ENCODE measurements around the gene SETD1B. TPM values are rescaled to one million over a fixed set of nuclear protein-coding genes. Genes with fewer than 3 reads are reported as not detected.

The SETD1B gene
- total RNA-seq, 1 experiment from 2014 or later: 2.0 TPM

GRCh38 chr12:121801595-121802484, 2.0 kb upstream of the SETD1B start:
- peak; percentile 26 for DNase-seq (ENCODE audit: low read depth, low spot score)
- in situ Hi-C loops (cut with HindIII; ENCODE audit: low pct_unique_long_range_greater_than_20kb, low sequenced_read_pairs): no loop called here

DNA sequence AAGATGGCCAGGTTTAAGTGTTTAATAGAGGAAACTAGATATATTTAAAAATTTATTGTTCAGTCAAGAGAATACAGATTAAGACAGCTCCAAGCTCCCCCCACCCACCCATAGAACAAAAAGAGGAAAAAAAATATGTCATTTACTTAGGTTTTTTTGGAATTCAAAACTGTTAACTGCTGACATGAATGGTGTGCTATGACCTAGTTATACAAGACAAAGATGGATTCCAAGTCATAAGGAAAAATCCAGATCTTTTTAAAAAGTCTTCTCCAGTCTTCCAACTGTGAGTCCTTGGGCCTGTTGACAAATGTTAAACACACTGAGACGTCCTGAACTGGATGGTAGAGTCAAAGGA, 1.3 kb upstream of the SETD1B start:
- DNase-seq (ENCODE audit: low read depth, low spot score): no peak
- in situ Hi-C loops (cut with HindIII; ENCODE audit: low pct_unique_long_range_greater_than_20kb, low sequenced_read_pairs): no loop called here

DNA sequence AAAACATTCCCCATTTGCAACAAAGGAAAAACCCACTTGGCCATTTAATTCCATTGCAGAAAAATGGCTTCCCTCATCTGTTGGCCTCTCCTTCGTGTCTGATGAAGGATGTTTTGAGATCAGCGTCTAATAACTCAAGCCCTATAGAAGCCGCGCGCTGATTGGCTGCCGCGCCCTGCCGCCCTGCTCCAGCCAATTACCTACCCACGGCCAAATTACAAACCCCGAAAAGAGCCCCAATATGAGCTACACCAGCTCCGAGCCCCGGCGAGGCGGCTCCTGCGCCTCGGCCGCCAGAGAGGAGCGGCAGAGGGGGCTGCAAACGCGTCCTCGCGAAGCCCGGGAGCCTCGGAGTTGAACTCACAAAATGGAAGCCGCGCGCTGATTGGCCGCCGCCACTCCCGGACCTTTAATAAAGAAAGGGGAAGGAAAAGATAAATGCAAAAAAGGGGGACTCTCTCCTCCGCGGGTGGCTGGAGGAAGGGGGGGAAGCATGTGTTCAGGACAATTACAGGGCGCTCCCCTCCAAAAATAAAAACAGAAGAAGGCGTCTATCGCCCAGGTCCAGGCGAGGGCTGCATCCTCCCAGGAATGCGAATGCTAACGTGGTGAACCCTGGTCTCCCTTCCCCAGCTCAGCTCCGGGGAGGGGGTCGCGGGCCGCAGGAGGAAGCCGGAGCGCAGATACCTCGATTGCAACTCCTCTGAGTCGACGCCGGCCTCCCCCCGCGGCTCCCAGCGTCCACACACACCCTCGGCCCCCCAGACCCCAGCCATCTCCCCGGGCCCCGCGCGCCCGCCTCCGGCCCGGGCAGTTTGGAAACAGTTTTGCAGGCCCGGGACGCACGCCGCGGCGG, 738 bp upstream of the SETD1B start:
- in situ Hi-C loops (cut with HindIII; ENCODE audit: low pct_unique_long_range_greater_than_20kb, low sequenced_read_pairs): no loop called here
- DNase-seq (ENCODE audit: low read depth, low spot score): peak; percentile 92

- in situ Hi-C loops (cut with HindIII; ENCODE audit: low pct_unique_long_range_greater_than_20kb, low sequenced_read_pairs): no loop called here
- DNase-seq (ENCODE audit: low read depth, low spot score): no peak
These were observed 755 bp downstream of the SETD1B start for GRCh38 chr12:121804417-121805111.

DNA sequence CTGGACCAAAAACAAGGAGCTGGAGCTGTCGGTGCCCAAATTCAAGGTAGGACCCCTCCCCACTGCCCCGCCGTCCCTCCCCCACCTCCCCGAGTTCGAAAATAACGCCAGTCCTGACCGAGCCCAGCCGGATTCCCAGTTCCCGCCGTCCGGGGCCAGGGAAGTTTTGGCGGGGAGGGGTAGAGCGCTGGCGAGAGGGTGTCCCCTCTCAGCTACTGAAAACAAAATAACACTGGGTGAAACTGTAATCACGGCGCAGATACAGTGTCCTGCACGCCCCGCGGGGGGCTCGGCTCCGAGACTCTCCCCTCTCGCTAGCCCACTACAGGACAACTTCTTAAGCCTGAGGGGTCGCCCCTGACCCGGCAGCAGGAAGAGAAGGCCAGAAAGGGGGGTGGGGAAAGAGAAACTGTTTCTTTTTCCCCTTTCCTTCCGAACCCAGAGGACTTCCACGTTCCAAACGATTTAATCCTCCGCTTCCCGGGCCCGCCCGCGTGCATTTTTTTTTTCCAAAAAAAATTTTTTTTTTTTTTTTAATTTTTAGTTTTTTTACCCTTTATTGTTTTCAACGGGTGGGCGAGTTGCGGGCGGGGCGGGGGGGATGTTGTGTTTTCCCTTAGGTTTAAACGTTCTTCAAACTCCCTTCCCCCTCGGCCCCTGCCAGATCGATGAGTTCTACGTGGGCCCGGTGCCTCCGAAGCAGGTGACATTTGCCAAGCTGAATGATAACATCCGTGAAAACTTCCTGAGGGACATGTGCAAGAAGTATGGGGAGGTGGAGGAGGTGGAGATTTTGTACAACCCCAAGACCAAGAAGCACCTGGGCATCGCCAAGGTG, 1.6 kb downstream of the SETD1B start:
- in situ Hi-C loops (cut with HindIII; ENCODE audit: low pct_unique_long_range_greater_than_20kb, low sequenced_read_pairs): no loop called here
- DNase-seq (ENCODE audit: low read depth, low spot score): no peak

- in situ Hi-C loops (cut with HindIII; ENCODE audit: low pct_unique_long_range_greater_than_20kb, low sequenced_read_pairs): no loop called here
- no peak for DNase-seq (ENCODE audit: low read depth, low spot score)
These were observed 2.3 kb downstream of the SETD1B start for GRCh38 chr12:121806009-121806545.

DNA sequence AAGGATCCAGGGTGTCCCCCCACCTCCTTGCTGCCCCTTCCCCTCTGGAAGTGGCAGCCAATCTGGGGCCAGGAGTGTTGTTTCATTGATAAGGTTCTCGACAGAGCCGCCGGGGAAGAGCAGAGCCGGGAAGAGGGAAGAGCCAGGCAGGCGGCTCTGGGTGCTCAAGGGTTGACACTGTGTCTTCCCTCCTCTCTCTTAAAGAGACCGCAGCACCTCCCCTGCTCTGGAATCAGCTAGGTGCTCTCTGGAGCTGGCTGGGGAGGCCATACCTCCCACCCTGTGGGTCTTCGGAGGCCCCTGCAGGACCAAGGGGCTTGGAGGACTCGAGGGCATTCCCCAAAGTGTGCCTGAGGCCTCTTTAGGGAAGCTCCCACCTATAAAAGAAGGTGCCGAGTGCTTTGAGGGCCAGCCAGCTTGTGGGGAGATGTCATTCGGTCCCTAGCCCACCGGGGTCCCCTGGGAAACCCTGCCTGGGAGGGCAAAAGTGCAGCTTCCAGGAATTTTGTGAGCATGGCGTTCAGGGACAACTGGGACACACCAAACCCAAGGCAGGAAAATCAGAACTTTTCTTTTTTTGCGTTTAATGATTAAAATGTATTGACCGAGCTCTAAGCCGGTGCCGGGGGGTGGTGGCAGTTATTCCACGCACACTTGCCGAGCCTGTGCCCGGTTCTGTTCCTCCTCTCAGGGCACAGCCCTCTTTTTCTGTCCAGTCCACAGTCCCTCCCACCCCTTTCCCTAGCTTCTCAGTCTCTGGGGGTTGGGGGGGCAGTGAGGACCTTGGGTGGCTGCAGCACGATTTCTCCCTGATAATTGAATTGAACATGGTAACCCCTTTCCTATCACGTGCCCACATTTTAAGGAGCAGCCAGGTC, 3.0 kb downstream of the SETD1B start:
- in situ Hi-C loops (cut with HindIII; ENCODE audit: low pct_unique_long_range_greater_than_20kb, low sequenced_read_pairs): no loop called here
- DNase-seq (ENCODE audit: low read depth, low spot score): peak; percentile 45

GRCh38 chr12:121807642-121808347, 4.0 kb downstream of the SETD1B start:
- no peak for DNase-seq (ENCODE audit: low read depth, low spot score)
- in situ Hi-C loops (cut with HindIII; ENCODE audit: low pct_unique_long_range_greater_than_20kb, low sequenced_read_pairs): no loop called here

- in situ Hi-C loops (cut with HindIII; ENCODE audit: low pct_unique_long_range_greater_than_20kb, low sequenced_read_pairs): no loop called here
- no peak for DNase-seq (ENCODE audit: low read depth, low spot score)
These were observed 4.8 kb downstream of the SETD1B start for GRCh38 chr12:121808623-121809022.

DNA sequence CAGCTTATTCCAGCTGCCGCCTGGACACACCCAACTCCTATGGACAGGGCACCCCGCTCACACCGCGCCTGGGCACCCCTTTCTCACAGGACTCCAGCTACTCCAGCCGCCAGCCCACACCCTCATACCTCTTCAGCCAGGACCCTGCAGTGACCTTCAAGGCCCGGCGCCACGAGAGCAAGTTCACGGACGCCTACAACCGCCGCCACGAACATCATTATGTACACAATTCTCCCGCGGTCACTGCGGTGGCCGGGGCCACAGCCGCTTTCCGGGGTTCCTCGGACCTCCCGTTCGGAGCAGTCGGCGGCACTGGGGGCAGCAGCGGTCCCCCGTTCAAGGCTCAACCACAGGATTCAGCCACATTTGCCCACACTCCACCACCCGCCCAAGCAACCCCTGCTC, 5.9 kb downstream of the SETD1B start:
- in situ Hi-C loops (cut with HindIII; ENCODE audit: low pct_unique_long_range_greater_than_20kb, low sequenced_read_pairs): no loop called here
- DNase-seq (ENCODE audit: low read depth, low spot score): no peak

DNA sequence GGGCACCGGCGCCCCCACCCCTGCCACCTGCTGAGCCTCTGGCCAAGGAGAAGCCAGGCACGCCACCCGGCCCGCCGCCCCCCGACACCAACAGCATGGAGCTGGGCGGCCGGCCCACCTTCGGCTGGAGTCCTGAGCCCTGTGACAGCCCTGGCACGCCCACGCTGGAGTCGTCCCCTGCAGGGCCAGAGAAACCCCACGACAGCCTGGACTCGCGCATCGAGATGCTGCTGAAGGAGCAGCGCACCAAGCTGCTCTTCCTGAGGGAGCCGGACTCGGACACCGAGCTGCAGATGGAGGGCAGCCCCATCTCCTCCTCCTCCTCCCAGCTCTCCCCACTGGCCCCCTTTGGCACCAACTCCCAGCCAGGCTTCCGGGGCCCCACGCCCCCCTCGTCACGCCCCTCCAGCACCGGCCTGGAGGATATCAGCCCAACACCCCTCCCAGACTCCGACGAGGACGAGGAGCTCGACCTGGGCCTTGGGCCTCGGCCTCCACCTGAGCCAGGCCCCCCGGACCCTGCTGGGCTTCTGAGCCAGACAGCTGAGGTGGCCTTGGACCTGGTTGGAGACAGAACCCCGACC, 6.5 kb downstream of the SETD1B start:
- in situ Hi-C loops (cut with HindIII; ENCODE audit: low pct_unique_long_range_greater_than_20kb, low sequenced_read_pairs): no loop called here
- DNase-seq (ENCODE audit: low read depth, low spot score): no peak

DNA sequence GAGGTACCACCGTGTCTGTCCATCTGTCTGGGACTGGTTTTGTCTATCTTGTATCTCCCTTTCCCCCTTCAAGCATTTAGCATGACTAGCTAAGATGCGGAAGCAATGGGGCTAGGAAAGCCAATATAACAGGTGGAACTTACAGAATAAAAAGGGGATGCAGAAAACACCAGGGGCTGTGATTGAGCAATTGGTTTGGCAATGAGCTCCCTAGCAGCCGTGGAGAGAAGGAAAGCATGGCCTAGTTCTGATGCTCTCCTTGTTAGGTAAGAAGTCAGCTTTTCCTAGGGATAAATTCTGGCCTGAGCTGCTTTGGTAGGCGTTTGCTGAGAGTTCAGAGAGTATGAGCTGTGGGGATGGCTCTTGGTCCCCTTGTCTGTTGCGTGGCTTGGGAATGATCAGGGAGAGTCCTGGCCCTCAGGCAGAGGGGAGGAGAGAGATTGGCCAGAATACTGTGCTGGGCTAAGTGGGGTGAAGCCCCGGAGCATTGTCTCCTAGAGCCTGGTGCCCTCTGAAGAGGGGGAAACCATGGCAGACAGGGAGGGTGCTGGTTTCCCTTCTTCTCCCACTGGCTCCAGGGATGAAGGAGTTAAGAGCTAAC, 7.1 kb downstream of the SETD1B start:
- in situ Hi-C loops (cut with HindIII; ENCODE audit: low pct_unique_long_range_greater_than_20kb, low sequenced_read_pairs): no loop called here

GRCh38 chr12:121811434-121812319, 7.9 kb downstream of the SETD1B start:
- peak; percentile 60 for DNase-seq (ENCODE audit: low read depth, low spot score)
- in situ Hi-C loops (cut with HindIII; ENCODE audit: low pct_unique_long_range_greater_than_20kb, low sequenced_read_pairs): no loop called here

More for the DNA sequence above, 7.1 kb downstream of the SETD1B start:
- DNase-seq (ENCODE audit: low read depth, low spot score): no peak

DNA sequence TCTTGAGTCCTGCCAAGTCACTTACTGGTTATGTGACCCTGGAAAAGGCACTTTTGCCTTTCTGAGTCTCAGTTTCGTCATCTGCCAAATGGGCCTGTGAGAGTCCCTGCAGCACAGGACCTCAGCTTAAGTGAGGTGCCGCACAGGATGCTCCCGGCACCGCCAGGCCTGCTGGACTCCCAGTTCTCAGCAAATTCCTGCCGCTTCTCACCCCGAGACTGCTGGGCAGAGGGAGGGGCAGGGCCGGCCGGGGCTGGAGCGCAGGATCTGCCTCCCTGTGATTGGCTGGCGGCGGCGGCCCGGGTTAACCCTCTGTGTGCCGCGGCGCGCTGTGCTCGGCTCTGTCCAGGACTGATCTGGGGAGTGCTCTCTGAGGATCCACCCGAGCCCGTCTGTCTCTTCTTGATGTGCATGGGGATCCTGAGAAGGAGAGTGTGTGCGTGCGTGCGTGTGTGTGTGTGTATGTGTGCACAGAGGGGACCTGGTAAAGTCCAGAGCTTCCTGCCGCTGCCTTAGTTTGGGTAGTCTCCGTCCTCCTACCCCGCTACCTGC, 8.6 kb downstream of the SETD1B start:
- in situ Hi-C loops (cut with HindIII; ENCODE audit: low pct_unique_long_range_greater_than_20kb, low sequenced_read_pairs): no loop called here
- peak; percentile 64 for DNase-seq (ENCODE audit: low read depth, low spot score)

Measured in SK-MEL-5 (cell line).